HL-60 (cell line): Measurements from ENCODE around the gene HS3ST5.
"Not testable (repeated sequence)": the region's sequence is repeated elsewhere in the genome, so short reads cannot be mapped to it uniquely, and the experiment has no call there.

Experiments
- DNase-seq, 2 experiments: peaks; one replicate each; pipeline ENCODE4 v3.0.0-alpha.2; 2010 to 2020; ENCODE audit warnings: low read depth in 1 of 2, low spot score in 1 of 2
- H3K27ac ChIP-seq: fragments of 250-450 bp; sonication (Bioruptor Pico); replicated peaks from 2 replicates; pipeline ENCODE4 v1.5.1; 2020; ENCODE audit warnings: mild to moderate bottlenecking, moderate library complexity
- H3K27me3 ChIP-seq: fragments of 250-450 bp; sonication (Bioruptor Pico); 2 replicates; pipeline ENCODE4 v1.5.1; 2021; ENCODE audit warnings: mild to moderate bottlenecking, moderate library complexity; ENCODE audit not compliant: insufficient read depth, poor library complexity, severe bottlenecking
- H3K4me3 ChIP-seq: replicated peaks from 2 replicates; pipeline ENCODE4 v1.5.1; 2011; ENCODE audit warnings: mild to moderate bottlenecking, control low read depth, low read length; ENCODE audit not compliant: insufficient read depth
- GABPA ChIP-seq: IDR thresholded peaks from 2 replicates; pipeline ENCODE4 v1.6.1; 2012; ENCODE audit warnings: low read depth
- POLR2AphosphoS5 ChIP-seq: IDR thresholded peaks from 2 replicates; pipeline ENCODE4 v1.6.1; 2012; ENCODE audit warnings: low read depth
- REST ChIP-seq: IDR thresholded peaks from 2 replicates; pipeline ENCODE4 v1.6.1; 2012; ENCODE audit warnings: low read depth; ENCODE audit not compliant: insufficient replicate concordance
- SPI1 ChIP-seq: IDR thresholded peaks from 2 replicates; pipeline ENCODE4 v1.6.1; 2012; ENCODE audit warnings: low read depth, mild to moderate bottlenecking, borderline replicate concordance
- TF ChIP-seq, protein P1 (sequence below): IDR thresholded peaks from one replicate; pipeline ENCODE4 v1.5.1; 2011; ENCODE audit warnings: low read length, control low read depth, inconsistent platforms; ENCODE audit not compliant: insufficient read depth

The HS3ST5 gene

DNA sequence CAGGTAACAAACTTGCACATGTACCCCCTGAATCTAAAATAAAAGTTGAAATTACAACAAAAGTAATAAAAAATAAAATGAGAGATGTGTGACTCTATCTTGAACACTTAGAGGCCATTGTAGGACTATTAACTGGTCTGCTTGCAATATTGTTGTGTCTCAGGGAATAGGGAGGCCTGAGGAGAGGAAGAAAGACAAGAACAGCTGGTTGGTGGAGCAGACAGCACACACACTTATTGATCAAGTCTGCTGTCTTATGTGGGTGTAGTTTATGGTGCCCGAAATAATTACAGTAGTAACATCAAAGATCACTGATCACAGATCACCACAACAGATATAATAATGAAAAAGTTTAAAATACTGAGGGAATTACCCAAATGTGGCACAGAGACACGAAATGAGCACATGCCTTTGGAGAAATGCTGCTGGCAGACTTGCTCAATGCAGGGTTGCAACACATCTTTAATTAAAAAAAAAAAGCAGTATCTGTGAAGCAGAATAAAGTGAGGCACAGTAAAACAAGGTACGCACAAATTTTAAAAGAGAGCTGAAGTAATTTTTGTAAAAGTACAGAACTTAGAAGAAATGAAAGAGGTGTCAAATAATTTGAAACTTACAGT, 261.8 kb downstream of the HS3ST5 start:
- H3K27me3 ChIP-seq = no peaks in the 10 kb centered on the region
- no peak for TF ChIP-seq POLR2AphosphoS5
- H3K27ac ChIP-seq = no peak overlapping the region
- no peak overlapping the region for H3K4me3 ChIP-seq
- DNase-seq = peak in 1 of 2 experiments; percentile 7

GRCh38 chr6:114080410-114080809, 262.4 kb downstream of the HS3ST5 start:
- not testable (repeated sequence) for H3K27ac ChIP-seq, DNase-seq, H3K27me3 ChIP-seq, H3K4me3 ChIP-seq

DNA sequence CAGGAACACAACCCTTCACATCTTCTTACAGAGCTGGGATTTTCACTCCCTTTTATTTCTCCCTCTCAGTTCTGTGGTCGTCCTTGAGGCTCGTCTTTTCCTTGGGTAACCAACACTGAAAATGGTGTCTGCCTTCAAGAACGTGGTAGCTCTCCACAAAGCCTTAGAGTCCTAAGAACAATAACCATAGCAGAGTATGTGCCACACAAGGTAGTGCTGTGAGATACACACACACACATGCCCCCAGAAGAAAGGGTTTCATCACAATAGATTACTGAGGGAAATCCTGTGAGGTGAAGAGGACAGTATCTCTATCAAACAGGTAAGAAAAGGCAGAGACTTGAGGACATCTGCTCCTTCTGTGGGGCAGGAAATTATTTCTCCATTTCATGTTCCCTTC, 267.0 kb downstream of the HS3ST5 start:
- DNase-seq = no peak
- no peak overlapping the region for H3K4me3 ChIP-seq
- H3K27me3 ChIP-seq = no peaks in the 10 kb centered on the region
- no peak overlapping the region for H3K27ac ChIP-seq
- TF ChIP-seq, protein P1, sequence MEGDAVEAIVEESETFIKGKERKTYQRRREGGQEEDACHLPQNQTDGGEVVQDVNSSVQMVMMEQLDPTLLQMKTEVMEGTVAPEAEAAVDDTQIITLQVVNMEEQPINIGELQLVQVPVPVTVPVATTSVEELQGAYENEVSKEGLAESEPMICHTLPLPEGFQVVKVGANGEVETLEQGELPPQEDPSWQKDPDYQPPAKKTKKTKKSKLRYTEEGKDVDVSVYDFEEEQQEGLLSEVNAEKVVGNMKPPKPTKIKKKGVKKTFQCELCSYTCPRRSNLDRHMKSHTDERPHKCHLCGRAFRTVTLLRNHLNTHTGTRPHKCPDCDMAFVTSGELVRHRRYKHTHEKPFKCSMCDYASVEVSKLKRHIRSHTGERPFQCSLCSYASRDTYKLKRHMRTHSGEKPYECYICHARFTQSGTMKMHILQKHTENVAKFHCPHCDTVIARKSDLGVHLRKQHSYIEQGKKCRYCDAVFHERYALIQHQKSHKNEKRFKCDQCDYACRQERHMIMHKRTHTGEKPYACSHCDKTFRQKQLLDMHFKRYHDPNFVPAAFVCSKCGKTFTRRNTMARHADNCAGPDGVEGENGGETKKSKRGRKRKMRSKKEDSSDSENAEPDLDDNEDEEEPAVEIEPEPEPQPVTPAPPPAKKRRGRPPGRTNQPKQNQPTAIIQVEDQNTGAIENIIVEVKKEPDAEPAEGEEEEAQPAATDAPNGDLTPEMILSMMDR = no peak
- TF ChIP-seq SPI1 (no peak), GABPA (no peak), REST (no peak), POLR2AphosphoS5 (no peak)

DNA sequence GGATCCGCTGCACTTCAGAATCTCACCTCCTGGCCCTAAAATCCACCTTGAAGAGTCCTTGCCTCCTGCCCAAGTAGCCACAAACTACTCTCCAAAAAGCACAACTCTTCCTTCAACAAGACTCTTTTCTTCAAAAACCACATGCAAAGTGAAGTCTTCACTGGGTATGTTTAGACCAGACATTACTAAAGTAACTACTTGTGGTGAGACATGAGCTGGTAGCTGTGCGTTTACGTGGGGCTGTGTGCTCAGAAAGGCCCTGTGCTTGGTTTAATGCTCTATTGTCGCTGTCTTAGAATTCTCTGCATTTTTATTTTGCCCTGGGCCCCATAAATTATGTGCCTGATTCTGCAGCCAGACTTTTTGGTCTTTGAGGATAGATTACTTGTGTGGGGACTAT, 267.5 kb downstream of the HS3ST5 start:
- TF ChIP-seq, protein P1 = no peak
- TF ChIP-seq REST (no peak), SPI1 (no peak)
- Histone ChIP-seq H3K27me3 (no peaks in the 10 kb centered on the region), H3K4me3 (no peak overlapping the region), H3K27ac (no peak overlapping the region)
- no peak for DNase-seq

DNA sequence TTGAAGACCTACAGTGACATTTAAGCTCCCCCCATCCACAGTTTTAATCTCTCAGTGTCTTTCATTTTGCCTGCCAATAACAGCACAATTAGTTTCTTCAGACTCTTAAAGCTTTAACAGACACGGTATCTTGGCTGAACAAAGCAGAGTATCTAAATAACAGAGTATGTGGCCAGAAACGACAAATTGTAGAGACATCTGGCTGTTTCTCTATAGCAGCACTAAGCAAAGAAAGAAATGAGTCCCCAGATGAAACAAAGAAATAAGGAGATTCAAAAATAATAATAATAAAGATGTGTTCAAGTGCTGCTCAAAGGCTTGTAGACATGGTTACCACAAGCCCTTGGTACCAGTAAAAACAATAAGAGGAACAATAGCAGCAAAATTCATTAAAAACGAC, 274.1 kb downstream of the HS3ST5 start:
- no peak for TF ChIP-seq POLR2AphosphoS5
- no peak for TF ChIP-seq GABPA
- TF ChIP-seq, protein P1 = no peak
- TF ChIP-seq SPI1 = no peak
- TF ChIP-seq REST = no peak
- no peak for DNase-seq
- Histone ChIP-seq H3K27ac (no peak overlapping the region), H3K4me3 (no peak overlapping the region), H3K27me3 (no peaks in the 10 kb centered on the region)
